Measurements from ENCODE around the gene SPACA4.

SPACA4 gene

DNA sequence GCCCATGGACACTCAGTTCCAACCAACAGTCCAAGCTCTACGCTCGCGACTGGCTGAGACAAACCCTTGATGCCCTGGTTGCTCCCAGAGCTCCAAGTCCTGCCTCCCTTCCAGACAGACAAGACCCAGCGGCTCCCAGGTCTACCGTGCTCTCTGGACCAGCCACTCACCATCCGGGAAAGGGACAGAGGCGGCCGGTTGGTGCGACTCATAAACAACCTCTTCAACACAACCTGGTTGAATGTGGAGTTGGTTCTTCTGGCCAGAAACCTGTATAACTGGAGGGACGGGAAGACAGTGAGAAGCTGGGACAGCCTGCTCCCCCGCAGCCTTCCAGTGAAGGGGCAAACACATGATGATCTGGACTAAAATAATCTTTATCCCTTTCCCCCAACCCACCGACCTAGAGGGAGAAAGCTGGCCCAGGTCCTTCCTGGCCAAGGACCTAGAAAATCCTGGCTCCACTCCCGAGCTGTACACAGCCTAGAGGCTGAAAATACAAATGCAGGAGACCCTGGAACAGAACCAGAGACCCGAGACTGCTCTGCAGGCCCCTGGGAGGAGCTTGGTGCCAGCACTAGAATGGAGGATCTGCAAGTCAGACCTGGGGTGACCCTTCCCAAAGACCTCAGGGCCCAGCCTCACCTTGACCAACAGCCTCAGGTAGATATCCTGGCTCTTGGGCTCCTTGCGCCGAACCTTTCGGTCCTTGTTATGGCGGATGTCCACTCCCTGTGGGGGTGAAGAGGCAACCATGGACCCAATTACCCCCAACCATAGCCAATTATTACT, 10.8 kb downstream of the SPACA4 start:
- DNase-seq (ENCODE audit: low read depth), result no peak
- TF ChIP-seq, protein P1, sequence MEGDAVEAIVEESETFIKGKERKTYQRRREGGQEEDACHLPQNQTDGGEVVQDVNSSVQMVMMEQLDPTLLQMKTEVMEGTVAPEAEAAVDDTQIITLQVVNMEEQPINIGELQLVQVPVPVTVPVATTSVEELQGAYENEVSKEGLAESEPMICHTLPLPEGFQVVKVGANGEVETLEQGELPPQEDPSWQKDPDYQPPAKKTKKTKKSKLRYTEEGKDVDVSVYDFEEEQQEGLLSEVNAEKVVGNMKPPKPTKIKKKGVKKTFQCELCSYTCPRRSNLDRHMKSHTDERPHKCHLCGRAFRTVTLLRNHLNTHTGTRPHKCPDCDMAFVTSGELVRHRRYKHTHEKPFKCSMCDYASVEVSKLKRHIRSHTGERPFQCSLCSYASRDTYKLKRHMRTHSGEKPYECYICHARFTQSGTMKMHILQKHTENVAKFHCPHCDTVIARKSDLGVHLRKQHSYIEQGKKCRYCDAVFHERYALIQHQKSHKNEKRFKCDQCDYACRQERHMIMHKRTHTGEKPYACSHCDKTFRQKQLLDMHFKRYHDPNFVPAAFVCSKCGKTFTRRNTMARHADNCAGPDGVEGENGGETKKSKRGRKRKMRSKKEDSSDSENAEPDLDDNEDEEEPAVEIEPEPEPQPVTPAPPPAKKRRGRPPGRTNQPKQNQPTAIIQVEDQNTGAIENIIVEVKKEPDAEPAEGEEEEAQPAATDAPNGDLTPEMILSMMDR (IDR thresholded peaks at IDR 0.05; ENCODE audit: control insufficient read depth, insufficient read depth, low read depth, low read length, missing control alignments), result no peak
- peak overlapping the region; percentile 85 for H3K4me3 ChIP-seq (ENCODE audit: control insufficient read depth, low read depth, low read length)

DNA sequence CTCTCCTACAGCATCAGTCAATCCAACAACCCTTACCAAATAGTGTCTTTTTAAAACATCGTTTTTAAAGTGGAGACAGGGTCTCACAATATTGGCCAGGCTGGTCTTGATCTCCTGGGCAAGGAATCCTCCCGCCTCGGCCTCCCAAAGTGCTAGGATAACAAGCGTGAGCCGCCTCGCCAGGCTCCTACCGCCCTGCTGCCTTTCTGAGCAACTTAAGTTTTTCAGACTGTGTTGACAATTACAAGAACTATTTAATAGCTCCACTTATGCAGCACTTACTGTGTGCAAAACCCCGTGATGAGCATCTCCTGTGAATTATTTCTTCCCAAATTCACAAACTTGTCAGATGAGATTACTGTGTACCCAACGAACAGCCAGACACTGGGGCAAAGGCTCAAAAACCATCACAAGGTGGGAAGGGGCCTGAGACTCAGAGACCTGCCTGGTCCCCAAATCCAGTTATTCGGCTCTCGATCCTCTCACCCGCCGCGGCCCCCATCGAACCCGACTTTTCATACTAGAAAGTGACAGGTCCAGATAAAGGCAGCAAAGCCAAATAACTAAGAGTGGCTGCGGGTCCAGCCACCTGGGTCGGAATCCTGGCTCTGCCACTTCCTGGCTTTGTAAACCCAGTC, 11.9 kb downstream of the SPACA4 start:
- no peak for DNase-seq (ENCODE audit: low read depth)
- peak overlapping the region; percentile 85 for H3K4me3 ChIP-seq (ENCODE audit: control insufficient read depth, low read depth, low read length)
- TF ChIP-seq, protein P1 (IDR thresholded peaks at IDR 0.05; ENCODE audit: control insufficient read depth, insufficient read depth, low read depth, low read length, missing control alignments), result no peak

DNA sequence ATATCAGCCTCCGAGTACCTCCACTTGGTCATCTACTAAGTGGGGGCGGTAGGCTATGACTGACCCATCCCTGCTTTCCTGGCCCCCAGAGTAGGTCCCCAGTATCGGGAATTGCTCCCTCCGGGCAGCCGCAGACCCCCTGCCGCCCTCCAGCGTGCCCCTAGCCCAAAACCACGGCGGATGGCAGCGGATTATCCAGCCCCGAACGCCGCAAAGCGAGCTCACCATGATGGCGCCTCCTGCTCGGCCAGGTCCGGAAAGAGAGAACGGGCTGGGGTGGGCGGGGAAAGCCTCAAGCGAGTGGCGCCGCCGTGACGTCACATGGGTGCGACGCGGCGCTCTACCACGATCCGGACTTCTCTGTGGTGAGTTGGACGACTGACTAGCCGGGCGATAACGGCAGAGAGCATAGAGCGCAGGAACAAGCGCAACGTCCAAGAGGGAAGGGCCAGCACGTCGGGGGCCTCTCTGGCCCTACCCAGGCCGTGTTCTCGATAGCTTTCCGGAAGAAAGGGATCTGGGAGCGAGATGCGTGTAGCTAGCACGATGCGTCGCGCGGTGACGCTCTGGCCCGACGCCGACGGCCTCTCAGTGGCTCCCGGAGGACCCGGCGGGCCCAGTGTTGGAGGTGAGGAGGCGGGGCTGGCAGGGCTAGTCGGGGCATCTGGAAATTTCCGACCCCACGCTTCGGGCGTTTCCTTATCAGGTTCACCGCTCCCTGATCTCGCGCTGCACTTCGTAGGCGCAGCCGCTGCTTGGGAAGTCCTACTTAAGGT, 12.6 kb downstream of the SPACA4 start, which contains the start of the genes RPL18 and SPHK2:
TSS of gene RPL18 (minus strand) at position 263 of the 776 bp plus-strand sequence. CDS start at position 228, 35 bp downstream.
TSS of gene SPHK2 (plus strand) at position 591 of the 776 bp plus-strand sequence. CDS start 1,009 bp downstream, outside the sequence.
- H3K4me3 ChIP-seq (ENCODE audit: control insufficient read depth, low read depth, low read length), result peak within 1 kb of the TSS; percentile 85
- TF ChIP-seq, protein P1 (IDR thresholded peaks at IDR 0.05; ENCODE audit: control insufficient read depth, insufficient read depth, low read depth, low read length, missing control alignments), result no peak
- peak; percentile 99 for DNase-seq (ENCODE audit: low read depth)

DNA sequence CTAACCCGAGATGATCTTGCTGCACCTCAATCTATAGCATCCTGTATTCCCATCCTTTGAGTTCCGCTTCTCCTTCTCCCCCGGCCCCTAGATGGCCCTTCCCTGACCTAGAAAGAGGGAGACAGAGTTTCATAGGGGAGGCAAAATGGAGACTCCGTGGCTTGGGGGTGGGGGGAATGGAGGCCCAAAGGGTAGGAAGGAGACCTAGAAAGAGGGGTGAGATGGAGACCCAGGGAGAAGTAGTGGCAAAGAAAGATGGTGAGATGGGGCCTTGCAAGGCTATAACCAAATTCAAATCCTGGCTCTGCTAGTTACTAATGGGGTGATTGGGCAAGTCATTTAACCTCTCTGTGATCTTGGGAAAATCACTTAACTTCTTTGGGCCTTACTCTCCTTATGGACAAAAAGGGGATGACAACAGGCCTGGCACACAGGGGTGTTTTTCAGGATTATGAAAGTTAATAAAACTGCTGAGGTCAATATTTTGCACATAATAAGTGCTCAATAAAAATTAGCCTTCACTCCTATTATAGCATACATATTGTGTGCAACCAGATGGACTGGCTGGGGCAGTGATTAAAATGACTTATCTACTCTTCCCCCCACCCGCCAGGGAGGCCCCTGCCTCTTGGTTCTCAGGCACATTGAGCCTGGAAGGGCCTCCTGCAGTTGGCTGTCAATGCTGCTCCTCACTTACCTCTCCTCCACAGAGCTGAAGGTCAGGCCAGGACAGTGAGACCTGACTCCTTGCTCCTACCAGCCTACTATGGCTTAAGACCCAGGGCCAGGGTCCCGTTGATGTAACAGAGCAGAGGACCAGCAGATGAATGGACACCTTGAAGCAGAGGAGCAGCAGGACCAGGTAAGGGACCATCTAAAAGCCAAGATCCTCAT, 13.4 kb downstream of the SPACA4 start:
- DNase-seq (ENCODE audit: low read depth), result no peak
- TF ChIP-seq, protein P1 (IDR thresholded peaks at IDR 0.05; ENCODE audit: control insufficient read depth, insufficient read depth, low read depth, low read length, missing control alignments), result no peak

DNA sequence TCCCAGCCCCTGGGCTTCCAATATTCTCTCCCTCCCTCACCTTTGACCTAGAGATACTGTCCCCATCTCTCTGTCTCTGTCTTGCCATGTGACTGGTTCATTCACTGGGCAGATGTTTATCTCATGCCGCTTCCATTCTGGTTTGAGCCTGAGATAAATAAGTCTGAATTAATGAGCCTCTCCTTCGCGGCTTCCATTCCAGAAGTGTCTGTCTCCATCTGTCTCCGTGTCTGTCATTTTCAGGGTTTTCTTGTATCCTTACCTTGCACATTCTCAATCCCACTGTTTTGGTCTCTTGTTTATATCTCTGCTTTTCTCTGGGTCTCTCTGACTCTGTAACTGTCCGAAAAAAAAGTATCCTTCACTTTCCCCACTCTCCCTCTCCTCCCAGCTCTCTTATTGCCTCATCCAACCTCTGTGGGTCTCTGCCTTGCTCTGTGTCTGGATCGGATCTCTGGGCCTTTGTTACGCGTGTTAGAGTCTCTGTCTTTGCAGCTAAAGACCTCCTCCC, 17.1 kb downstream of the SPACA4 start:
- peak overlapping the region; percentile 27 for H3K4me3 ChIP-seq (ENCODE audit: control insufficient read depth, low read depth, low read length)
- TF ChIP-seq, protein P1 (IDR thresholded peaks at IDR 0.05; ENCODE audit: control insufficient read depth, insufficient read depth, low read depth, low read length, missing control alignments), result no peak
- DNase-seq (ENCODE audit: low read depth), result no peak

More for the DNA sequence above, 13.4 kb downstream of the SPACA4 start:
- H3K4me3 ChIP-seq (ENCODE audit: control insufficient read depth, low read depth, low read length), result peak overlapping the region; percentile 85
